GM19351 (cell line): ENCODE data around the gene AKAP7.
A peak's percentile ranks its signal among the peaks of the same experiment; 100 is the strongest.
"Not testable (repeated sequence)": the region's sequence is repeated elsewhere in the genome, so short reads cannot be mapped to it uniquely, and the experiment has no call there.

ENCODE experiments used
- ATAC-seq: cut with Tn5 transposase; IDR thresholded peaks from one replicate; pipeline ENCODE4 v1.9.1; 2021; ENCODE audit warnings: mild to moderate bottlenecking, moderate library complexity; ENCODE audit not compliant: unreplicated experiment

Gene AKAP7

DNA sequence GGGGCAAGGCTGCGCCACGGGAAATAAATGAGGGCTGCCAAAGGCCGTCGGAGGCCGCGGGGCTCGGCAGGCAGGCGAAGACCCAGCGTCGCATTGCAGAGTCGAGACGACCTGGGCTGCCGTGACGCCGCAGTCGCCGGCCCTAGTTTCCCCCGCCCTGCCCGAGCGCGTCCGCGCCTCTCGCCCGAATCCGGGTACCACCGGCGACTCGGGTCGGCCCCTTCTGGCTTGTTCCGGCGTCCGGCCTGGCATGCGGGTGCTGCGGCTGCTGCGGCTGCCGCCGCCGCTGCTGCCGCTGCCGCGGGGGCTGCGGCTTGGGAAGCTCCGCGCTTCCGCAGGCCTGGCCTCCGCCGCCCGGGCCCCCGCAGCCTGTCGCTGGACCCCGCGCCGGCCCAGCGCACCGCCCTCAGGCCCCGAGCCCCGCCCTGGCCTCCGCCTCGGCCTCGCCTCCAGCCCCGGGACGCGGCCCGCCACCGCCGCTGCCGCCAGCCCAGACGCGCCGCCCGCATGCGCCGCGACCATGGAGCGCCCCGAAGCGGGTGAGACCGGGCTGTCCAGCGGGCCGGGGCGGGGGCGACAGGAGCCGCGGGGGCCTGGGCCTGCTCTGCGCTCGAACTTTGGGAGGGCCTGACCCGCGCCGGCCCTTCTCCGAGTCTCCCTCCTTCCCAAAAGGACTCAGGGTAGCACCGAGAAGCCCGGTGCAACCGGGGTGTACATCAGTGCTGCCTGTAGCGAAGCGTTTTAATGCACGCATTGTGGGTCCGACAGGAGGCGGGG, at the start of gene AKAP7:
Gene AKAP7 (plus strand): TSS at position 224 of the 777 bp plus-strand sequence. CDS start 297 bp downstream, at position 521.
- ATAC-seq = peak; percentile 80

DNA sequence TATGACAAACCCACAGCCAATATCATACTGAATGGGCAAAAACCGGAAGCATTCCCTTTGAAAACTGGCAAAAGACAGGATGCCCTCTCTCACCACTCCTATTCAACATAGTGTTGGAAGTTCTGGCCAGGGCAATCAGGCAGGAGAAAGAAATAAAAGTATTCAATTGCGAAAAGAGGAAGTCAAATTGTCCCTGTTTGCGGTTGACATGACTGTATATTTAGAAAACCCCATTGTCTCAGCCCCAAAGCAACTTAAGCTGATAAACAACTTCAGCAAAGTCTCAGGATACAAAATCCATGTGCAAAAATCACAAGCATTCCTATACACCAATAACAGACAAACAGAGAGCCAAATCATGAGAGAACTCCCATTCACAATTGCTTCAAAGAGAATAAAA, 44.9 kb upstream of the AKAP7 start:
- ATAC-seq = not testable (repeated sequence)

DNA sequence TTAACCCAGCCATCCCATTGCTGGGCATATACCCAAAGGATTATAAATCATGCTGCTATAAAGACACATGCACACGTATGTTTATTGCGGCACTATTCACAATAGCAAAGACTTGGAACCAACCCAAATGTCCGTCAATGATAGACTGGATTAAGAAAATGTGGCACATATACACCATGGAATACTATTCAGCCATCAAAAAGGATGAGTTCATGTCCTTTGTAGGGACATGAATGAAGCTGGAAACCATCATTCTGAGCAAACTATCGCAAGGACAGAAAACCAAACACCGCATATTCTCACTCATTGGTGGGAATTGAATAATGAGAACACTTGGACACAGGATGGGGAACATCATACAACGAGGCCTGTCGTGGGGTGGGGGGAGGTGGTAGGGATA, 43.3 kb upstream of the AKAP7 start:
- not testable (repeated sequence) for ATAC-seq

DNA sequence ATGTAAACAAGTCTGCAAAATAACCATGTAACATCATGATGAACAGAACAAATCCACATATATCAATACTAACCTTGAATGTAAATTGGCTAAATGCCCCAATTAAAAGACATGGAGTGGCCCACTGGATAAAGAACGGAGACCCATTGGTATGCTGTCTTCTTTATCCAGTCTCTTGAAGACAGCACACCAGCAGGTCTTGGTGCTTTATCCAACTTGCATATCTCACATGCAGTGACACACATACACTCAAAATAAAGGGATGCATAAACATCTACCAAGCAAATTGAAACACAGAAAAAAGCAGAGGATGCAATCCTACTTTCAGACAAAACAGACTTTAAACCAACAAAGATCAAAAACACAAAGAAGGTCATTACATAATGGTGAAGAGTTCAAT, 41.9 kb upstream of the AKAP7 start:
- ATAC-seq = no peak

DNA sequence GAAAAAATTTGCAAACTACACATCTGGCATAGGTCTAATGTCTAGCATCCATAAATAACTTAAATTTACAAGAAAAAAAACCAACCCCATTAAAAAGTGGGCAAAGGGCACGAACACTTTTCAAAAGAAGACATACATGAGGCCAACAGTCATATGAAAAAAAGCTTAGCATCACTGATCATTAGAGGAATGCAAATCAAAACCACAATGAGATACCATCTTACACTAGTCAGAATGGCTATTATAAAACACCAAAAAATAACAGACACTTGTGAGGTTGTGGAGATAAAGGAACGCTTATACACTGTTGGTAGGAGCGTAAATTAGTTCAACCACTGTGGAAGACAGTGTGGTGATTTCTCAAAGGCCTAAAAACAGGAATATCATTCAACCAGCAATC, 38.5 kb upstream of the AKAP7 start:
- no peak for ATAC-seq

DNA sequence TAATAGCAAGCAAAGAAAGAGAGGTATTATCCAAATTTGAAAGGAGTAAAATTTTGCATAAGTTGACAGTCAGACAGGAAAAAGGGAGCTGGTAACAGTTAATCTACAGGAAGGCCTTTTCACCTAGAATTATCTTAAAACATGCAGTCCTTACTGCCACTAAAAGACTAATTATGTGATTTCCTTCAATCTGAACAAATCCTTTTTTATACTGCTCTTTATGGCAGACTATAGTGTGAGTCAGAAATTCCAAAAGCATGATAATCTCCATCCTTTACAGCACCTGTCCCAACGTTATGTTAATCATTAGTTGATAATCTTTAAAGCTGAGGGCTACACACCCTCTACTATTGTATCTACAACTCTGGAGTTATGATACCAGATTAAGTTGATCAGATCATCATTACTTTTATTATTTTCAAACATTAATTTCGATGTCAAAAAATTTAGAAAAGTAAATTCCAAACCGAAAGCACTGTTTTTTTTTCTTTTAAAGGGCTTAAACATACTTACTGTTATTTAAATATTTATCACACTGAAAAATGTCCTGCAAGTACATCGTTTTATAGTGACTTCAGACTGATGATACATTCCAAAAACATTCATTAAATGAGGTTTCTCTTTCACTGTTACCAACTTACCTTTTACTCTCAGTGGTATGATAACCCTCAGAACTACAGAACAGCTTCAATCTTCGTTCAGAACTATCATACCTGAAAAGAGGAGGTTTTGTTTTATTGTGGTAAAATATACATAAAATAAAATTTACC, 33.2 kb upstream of the AKAP7 start:
- ATAC-seq = no peak

- no peak for ATAC-seq
These were observed 32.0 kb upstream of the AKAP7 start for GRCh38 chr6:131103296-131103695.

- ATAC-seq = no peak
These were observed 31.4 kb upstream of the AKAP7 start for GRCh38 chr6:131103901-131104300.

GRCh38 chr6:131107151-131107550, 28.1 kb upstream of the AKAP7 start:
- no peak for ATAC-seq

- no peak for ATAC-seq
These were observed 23.0 kb upstream of the AKAP7 start for GRCh38 chr6:131112249-131112648.

DNA sequence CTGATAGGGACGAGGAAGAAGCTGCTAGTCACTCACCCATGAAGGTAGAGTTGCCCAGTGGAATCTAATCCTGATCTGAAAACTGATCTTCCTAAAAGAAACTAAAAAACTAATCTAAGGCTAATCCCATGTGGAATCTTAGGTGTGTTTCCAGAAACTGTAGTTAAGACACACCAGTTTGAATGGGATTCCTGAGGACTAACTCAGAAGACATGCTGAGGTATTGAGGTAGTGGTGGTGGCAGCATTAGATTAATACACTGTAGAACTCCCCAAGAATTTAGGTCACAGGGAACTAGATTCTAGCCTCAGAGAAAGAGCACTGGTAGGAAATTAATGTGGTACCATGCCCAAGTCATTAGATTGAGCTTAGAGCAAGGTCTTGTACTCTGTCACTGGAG, 19.6 kb upstream of the AKAP7 start:
- no peak for ATAC-seq

DNA sequence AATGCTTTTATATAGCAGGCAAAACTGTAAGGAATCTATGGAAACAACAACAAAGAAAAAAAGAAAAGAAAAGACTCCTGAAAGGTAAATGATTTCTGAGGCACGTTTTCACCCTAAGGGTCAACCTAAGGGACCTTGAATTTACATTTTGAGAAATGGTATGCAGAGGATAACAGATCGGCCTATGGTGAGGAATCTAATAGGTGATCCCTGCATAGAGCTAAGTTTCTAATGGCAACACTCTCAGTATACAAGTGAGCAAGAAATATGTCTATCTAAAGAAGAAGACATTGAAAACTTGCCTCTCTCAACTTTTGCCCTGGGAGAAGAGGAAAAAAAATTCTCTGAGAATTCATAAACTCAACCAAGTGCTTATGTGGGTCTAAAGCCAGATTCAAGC, 18.9 kb upstream of the AKAP7 start:
- peak; percentile 7 for ATAC-seq

DNA sequence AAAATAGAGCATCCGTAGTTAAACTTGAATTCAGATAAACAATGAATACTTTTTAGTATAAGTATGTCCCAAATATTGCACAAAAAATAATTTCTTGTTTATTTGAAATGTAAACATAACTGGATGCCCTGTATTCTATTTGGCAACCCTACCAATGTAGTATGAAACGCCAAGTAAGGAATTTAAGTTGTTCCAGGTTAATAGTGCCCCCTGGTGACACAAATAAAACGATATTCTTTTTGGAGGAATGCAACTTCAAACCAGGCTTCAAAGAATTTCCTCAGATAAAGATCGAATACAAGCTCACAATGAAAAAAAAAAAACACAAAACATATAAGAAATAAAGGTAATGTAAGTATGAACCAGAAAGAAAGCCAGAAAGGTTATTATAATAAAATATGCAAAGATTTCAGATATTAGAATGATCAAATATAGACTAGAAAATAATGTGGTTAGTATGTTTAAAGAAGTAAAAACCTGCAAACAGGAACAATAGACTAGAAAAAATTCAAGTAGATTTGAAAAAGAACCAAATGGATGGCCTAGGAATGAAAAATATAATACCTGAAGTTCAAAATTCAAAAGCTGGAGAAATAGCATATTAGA, 18.4 kb upstream of the AKAP7 start:
- ATAC-seq = peak; percentile 56

- no peak for ATAC-seq
These were observed 17.4 kb upstream of the AKAP7 start for GRCh38 chr6:131117878-131118277.

GRCh38 chr6:131122007-131122406, 13.3 kb upstream of the AKAP7 start:
- ATAC-seq = no peak

GRCh38 chr6:131122516-131122915, 12.8 kb upstream of the AKAP7 start:
- no peak for ATAC-seq

GRCh38 chr6:131124336-131125071, 10.8 kb upstream of the AKAP7 start:
- ATAC-seq = no peak

DNA sequence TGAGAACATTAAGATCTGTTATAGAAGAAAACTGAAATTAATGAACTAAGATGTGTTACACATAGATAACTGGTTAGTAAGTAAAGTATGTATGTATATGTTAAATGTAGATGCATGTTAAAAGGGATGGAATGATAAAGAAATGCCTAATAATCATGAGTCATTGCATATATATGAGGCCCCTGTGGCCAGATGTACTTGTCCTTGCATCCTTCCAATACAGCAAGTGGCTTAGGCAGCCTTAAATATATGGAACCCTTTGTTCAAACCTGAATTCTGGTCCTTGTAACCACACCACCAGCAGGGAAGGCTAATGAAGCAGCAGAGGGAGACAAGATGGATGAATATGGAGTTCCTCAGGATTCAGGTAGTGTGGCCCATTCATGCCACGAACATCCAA, 9.8 kb upstream of the AKAP7 start:
- no peak for ATAC-seq

GRCh38 chr6:131129689-131130553, 5.3 kb upstream of the AKAP7 start:
- ATAC-seq = no peak

DNA sequence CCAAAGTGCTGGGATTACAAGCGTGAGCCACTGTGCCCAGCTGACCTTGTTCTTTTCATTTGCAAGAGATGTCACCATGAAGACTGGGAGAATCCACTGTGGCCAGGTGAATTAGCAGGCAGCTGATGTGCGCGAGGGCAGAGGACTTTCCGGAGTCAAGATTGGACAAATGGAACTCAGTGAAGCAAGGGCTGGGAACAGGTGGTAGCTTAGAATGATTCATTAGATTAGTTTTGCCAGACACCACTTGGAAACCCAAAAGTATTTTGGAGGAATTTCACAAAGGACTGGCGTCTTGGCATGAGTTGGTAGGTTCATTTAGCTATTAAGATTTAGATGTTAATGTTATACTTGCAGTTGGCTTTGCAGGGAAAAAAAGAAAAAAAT, 4.7 kb upstream of the AKAP7 start:
- ATAC-seq = no peak
